DND-41 (cell line): ENCODE measurements around the gene RALGAPA2.

Experiments used
- ATAC-seq: fragments of 200-7000 bp; cut with Tn5 transposase; 3 replicates; pipeline ENCODE4 v1.9.1; 2021; ENCODE audit warnings: low read depth; ENCODE audit not compliant: insufficient read depth
- DNase-seq: peaks from one replicate; pipeline ENCODE4 v3.0.0-alpha.2; 2020
- H2AFZ ChIP-seq: 2 replicates; pipeline ENCODE4 v1.6.0; 2012; ENCODE audit warnings: low read depth, low read length
- H3K27ac ChIP-seq: 2 replicates; pipeline ENCODE4 v1.5.1; 2012; ENCODE audit warnings: low read length, inconsistent platforms
- H3K27me3 ChIP-seq: fragments of 200-600 bp; sonication (generic); 2 replicates; pipeline ENCODE4 v1.6.0; 2012; ENCODE audit warnings: low read length, mild to moderate bottlenecking, inconsistent platforms; ENCODE audit not compliant: insufficient read depth, poor library complexity
- H3K36me3 ChIP-seq: 2 replicates; pipeline ENCODE4 v1.5.1; 2012; ENCODE audit warnings: low read length, inconsistent platforms; ENCODE audit not compliant: insufficient read depth
- H3K4me1 ChIP-seq: 2 replicates; pipeline ENCODE4 v1.5.1; 2012; ENCODE audit warnings: mild to moderate bottlenecking, low read length; ENCODE audit not compliant: insufficient read depth
- H3K4me2 ChIP-seq: 2 replicates; pipeline ENCODE4 v1.6.0; 2012; ENCODE audit warnings: mild to moderate bottlenecking, moderate library complexity, low read length, inconsistent platforms; ENCODE audit not compliant: insufficient read depth
- H3K4me3 ChIP-seq, 2 experiments: fragments of 200-600 bp in 1 of 2; shearing (Covaris generic) in 1 of 2; 2 replicates each; pipeline ENCODE4 v1.5.1; 2012 to 2016; ENCODE audit warnings: inconsistent platforms in 2 of 2, low read length in 2 of 2, mild to moderate bottlenecking in 2 of 2, low read depth in 1 of 2, moderate library complexity in 1 of 2
- H3K79me2 ChIP-seq: 2 replicates; pipeline ENCODE4 v1.6.0; 2012; ENCODE audit warnings: low read length, inconsistent platforms; ENCODE audit not compliant: insufficient read depth
- H3K9ac ChIP-seq: 2 replicates; pipeline ENCODE4 v1.6.0; 2012; ENCODE audit warnings: low read depth, mild to moderate bottlenecking, inconsistent platforms, low read length, moderate library complexity
- H3K9me3 ChIP-seq: 2 replicates; pipeline ENCODE4 v1.5.1; 2012; ENCODE audit warnings: low read length, moderate library complexity, mild to moderate bottlenecking, inconsistent platforms; ENCODE audit not compliant: insufficient read depth, severe bottlenecking
- H4K20me1 ChIP-seq: 2 replicates; pipeline ENCODE4 v1.6.0; 2012; ENCODE audit warnings: low read length; ENCODE audit not compliant: insufficient read depth
- CTCF ChIP-seq: IDR thresholded peaks from 2 replicates; pipeline ENCODE4 v1.5.1; 2012; ENCODE audit warnings: borderline replicate concordance, low read length, moderate library complexity, mild to moderate bottlenecking; ENCODE audit not compliant: poor library complexity, severe bottlenecking; ENCODE audit errors: extremely low read depth
- EZH2 ChIP-seq: IDR thresholded peaks from 3 replicates; pipeline ENCODE4 v1.6.1; 2012; ENCODE audit warnings: borderline replicate concordance, low read depth, mild to moderate bottlenecking, moderate library complexity, low read length, inconsistent platforms; ENCODE audit not compliant: severe bottlenecking

The RALGAPA2 gene

DNA sequence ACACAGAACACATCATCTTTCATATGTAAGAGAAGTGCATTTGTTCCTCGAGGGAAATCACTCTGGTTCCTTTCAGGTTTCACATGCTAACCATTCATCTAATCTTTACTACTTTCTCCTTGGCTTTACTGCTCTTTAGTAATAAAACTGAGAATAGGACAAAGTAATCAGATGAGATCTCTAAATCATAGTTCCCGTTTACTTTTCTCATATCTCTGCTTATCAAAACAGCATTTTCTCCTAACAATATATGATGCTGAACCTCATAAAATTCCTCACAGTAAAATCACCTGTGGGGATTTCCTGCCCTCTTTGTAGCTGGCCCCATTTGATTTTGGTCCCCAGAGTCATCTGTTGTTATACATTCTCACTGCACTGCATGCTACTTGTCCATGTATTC is 100.2 kb downstream of the RALGAPA2 start:
- H2AFZ ChIP-seq, result no peak overlapping the region
- no peaks in the 10 kb centered on the region for H3K27me3 ChIP-seq
- DNase-seq (no peak), ATAC-seq (no peak)
- H3K36me3 ChIP-seq, result peaks cover 8% of the 10 kb centered on the region
- no peak overlapping the region for H3K27ac ChIP-seq
- no peak overlapping the region for H3K4me3 ChIP-seq
- no peaks in the 10 kb centered on the region for H3K79me2 ChIP-seq
- H3K4me1 ChIP-seq, result no peaks in the 10 kb centered on the region
- no peaks in the 10 kb centered on the region for H4K20me1 ChIP-seq
- H3K4me2 ChIP-seq, result no peak overlapping the region
- TF ChIP-seq EZH2 (no peak), CTCF (no peak)
- H3K9ac ChIP-seq, result no peak overlapping the region
- no peaks in the 10 kb centered on the region for H3K9me3 ChIP-seq

GRCh38 chr20:20611167-20611566 is 101.3 kb downstream of the RALGAPA2 start:
- TF ChIP-seq EZH2, result no peak
- TF ChIP-seq CTCF, result no peak

DNA sequence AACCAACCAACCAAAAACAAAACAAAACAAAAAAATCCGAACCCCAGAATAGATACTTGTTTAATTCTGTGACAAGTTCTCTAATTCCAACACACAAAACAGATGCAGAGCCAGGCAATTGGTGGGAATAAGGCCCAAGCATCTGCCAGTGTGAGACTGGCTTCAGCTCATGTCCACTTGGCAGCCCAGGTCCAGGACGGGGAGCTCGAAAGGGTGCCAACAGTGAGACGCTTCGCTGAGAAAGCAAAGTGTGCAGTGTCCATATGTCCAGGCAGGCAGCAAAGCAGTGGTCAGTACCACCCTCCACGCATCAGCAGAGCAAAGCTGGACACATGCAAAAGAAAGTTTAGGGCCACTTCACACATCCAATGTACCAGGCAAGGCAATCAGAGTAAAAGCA is 102.9 kb downstream of the RALGAPA2 start:
- Histone ChIP-seq H3K9me3 (no peaks in the 10 kb centered on the region), H3K79me2 (no peaks in the 10 kb centered on the region), H3K4me1 (no peaks in the 10 kb centered on the region), H4K20me1 (no peaks in the 10 kb centered on the region), H2AFZ (no peak overlapping the region), H3K9ac (no peak overlapping the region), H3K4me2 (no peak overlapping the region), H3K4me3 (no peak overlapping the region), H3K27ac (no peak overlapping the region), H3K27me3 (no peaks in the 10 kb centered on the region), H3K36me3 (peaks cover 9% of the 10 kb centered on the region)
- no peak for DNase-seq
- TF ChIP-seq CTCF (no peak), EZH2 (no peak)
- no peak for ATAC-seq

More at GRCh38 chr20:20611167-20611566, 101.3 kb downstream of the RALGAPA2 start:
- no peak for DNase-seq
- Histone ChIP-seq H3K4me1 (no peaks in the 10 kb centered on the region), H3K4me3 (no peak overlapping the region), H4K20me1 (no peaks in the 10 kb centered on the region), H3K27me3 (no peaks in the 10 kb centered on the region), H2AFZ (no peak overlapping the region), H3K9ac (no peak overlapping the region), H3K36me3 (peaks cover 8% of the 10 kb centered on the region), H3K4me2 (no peak overlapping the region), H3K9me3 (no peaks in the 10 kb centered on the region), H3K27ac (no peak overlapping the region), H3K79me2 (no peaks in the 10 kb centered on the region)
- ATAC-seq, result no peak

DNA sequence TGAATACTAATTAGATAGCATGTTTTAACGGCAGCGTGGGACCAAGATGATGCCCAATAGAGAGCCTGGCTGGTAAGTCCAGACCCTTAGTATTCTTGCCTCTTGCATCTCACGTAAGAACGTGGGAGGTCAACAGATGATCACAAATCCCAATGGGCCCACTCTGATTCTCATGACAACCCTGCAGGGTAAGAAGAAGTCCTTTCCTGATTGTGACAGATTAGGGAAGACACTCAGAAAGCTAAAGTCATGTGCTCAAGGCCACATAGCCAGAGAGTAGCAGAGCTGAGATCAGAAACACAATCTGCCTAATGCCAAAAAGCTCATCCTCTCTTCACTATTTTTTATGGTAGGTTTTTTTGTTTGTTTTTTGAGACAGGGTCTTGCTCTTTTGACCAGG is 103.8 kb downstream of the RALGAPA2 start:
- no peak overlapping the region for H3K4me3 ChIP-seq
- no peaks in the 10 kb centered on the region for H3K9me3 ChIP-seq
- ATAC-seq, result no peak
- no peak overlapping the region for H2AFZ ChIP-seq
- no peak overlapping the region for H3K9ac ChIP-seq
- TF ChIP-seq EZH2, result no peak
- TF ChIP-seq CTCF, result no peak
- no peak overlapping the region for H3K4me2 ChIP-seq
- no peaks in the 10 kb centered on the region for H3K79me2 ChIP-seq
- peaks cover 6% of the 10 kb centered on the region; the same call in 1 of the 2 replicates for H3K36me3 ChIP-seq
- no peaks in the 10 kb centered on the region for H4K20me1 ChIP-seq
- H3K27ac ChIP-seq, result no peak overlapping the region
- H3K4me1 ChIP-seq, result no peaks in the 10 kb centered on the region
- H3K27me3 ChIP-seq, result no peaks in the 10 kb centered on the region
- DNase-seq, result no peak
